HEK293 (cell line): Measurements from ENCODE around the gene MCOLN1.

Source experiments
- CTCF ChIA-PET: fragments of 350-600 bp; formaldehyde crosslinking; extraction: SDS; loops from one replicate; lab custom pipeline; 2021; ENCODE audit warnings: antibody characterized with exemption; lab: Yijun Ruan, JAX
- POLR2A ChIA-PET: fragments of 300-600 bp; formaldehyde crosslinking; extraction: SDS; loops from one replicate; lab custom pipeline; 2020; ENCODE audit warnings: antibody characterized with exemption, inconsistent platforms; lab: Yijun Ruan, JAX
- H3K27ac ChIP-seq: fragments of 200-500 bp; sonication (Bioruptor generic); 2 replicates; pipeline ENCODE4 v1.5.1; 2014; ENCODE audit warnings: low read depth, low read length, control low read depth, inconsistent platforms; ENCODE audit errors: extremely low read depth
- H3K36me3 ChIP-seq, 2 experiments: fragments of 200-500 bp in 1 of 2; sonication (Bioruptor generic) in 1 of 2; 1 replicate in 1 of 2; 2 replicates in 1 of 2; pipeline ENCODE4 v1.5.1; 2014 to 2017; ENCODE audit warnings: inconsistent platforms in 2 of 2, low read length in 2 of 2; ENCODE audit not compliant: control insufficient read depth in 2 of 2, insufficient read depth in 1 of 2
- H3K4me1 ChIP-seq: fragments of 200-500 bp; sonication (Bioruptor generic); 2 replicates; pipeline ENCODE4 v1.5.1; 2014; ENCODE audit warnings: mild to moderate bottlenecking, low read length, inconsistent platforms; ENCODE audit not compliant: control insufficient read depth, insufficient read depth
- H3K4me3 ChIP-seq: 2 replicates; pipeline ENCODE4 v1.5.1; 2011; ENCODE audit warnings: low read depth, mild to moderate bottlenecking, control low read depth, low read length, moderate library complexity
- H3K9me3 ChIP-seq: fragments of 200-500 bp; sonication (Bioruptor generic); 2 replicates; pipeline ENCODE4 v1.5.1; 2014; ENCODE audit warnings: low read depth, low read length, inconsistent platforms; ENCODE audit not compliant: control insufficient read depth, insufficient read depth
- BCL11A ChIP-seq: fragments of 450-650 bp; formaldehyde crosslinking; IDR thresholded peaks from 2 replicates; pipeline ENCODE4 v1.5.1; 2016; ENCODE audit warnings: low read depth, missing biosample characterization, missing genetic modification characterization
- KLF10 ChIP-seq: fragments of 450-650 bp; IDR thresholded peaks from 2 replicates; pipeline ENCODE4 v1.5.1; 2018; ENCODE audit warnings: missing biosample characterization, mild to moderate bottlenecking, missing genetic modification characterization
- OSR2 ChIP-seq: fragments of 450-650 bp; formaldehyde crosslinking; IDR thresholded peaks from 2 replicates; pipeline ENCODE4 v1.5.1; 2016; ENCODE audit warnings: missing biosample characterization, missing genetic modification characterization
- SP7 ChIP-seq: fragments of 450-650 bp; formaldehyde crosslinking; IDR thresholded peaks from 2 replicates; pipeline ENCODE4 v1.5.1; 2016; ENCODE audit warnings: missing biosample characterization, missing genetic modification characterization
- ZBTB17 ChIP-seq: fragments of 450-650 bp; formaldehyde crosslinking; IDR thresholded peaks from 2 replicates; pipeline ENCODE4 v1.5.1; 2016; ENCODE audit warnings: missing biosample characterization, missing genetic modification characterization
- ZBTB26 ChIP-seq: fragments of 450-650 bp; formaldehyde crosslinking; optimal IDR thresholded peaks from 2 replicates; pipeline ENCODE3; 2016; ENCODE audit warnings: missing biosample characterization, mild to moderate bottlenecking, missing genetic modification characterization
- ZBTB49 ChIP-seq: fragments of 450-650 bp; formaldehyde crosslinking; IDR thresholded peaks from 2 replicates; pipeline ENCODE4 v1.5.1; 2016; ENCODE audit warnings: missing biosample characterization, missing genetic modification characterization, low read depth
- ZNF114 ChIP-seq: fragments of 450-650 bp; formaldehyde crosslinking; IDR thresholded peaks from 2 replicates; pipeline ENCODE4 v1.5.0; 2017; ENCODE audit warnings: missing biosample characterization, missing genetic modification characterization
- ZNF133 ChIP-seq: fragments of 450-650 bp; formaldehyde crosslinking; IDR thresholded peaks from 2 replicates; pipeline ENCODE4 v1.5.1; 2016; ENCODE audit warnings: missing biosample characterization, missing genetic modification characterization
- ZNF138 ChIP-seq: fragments of 450-650 bp; formaldehyde crosslinking; IDR thresholded peaks from 2 replicates; pipeline ENCODE4 v1.5.1; 2016; ENCODE audit warnings: missing biosample characterization, missing genetic modification characterization, borderline replicate concordance
- ZNF140 ChIP-seq: fragments of 450-650 bp; formaldehyde crosslinking; IDR thresholded peaks from 2 replicates; pipeline ENCODE4 v1.5.1; 2016; ENCODE audit warnings: missing biosample characterization, missing genetic modification characterization
- ZNF16 ChIP-seq: fragments of 450-650 bp; formaldehyde crosslinking; IDR thresholded peaks from 2 replicates; pipeline ENCODE4 v1.5.1; 2016; ENCODE audit warnings: low read depth, missing biosample characterization, missing genetic modification characterization
- ZNF23 ChIP-seq: fragments of 450-650 bp; formaldehyde crosslinking; IDR thresholded peaks from 2 replicates; pipeline ENCODE4 v1.5.1; 2016; ENCODE audit warnings: missing biosample characterization, missing genetic modification characterization, borderline replicate concordance
- ZNF24 ChIP-seq: fragments of 450-650 bp; formaldehyde crosslinking; IDR thresholded peaks from 2 replicates; pipeline ENCODE4 v1.5.1; 2016; ENCODE audit warnings: missing biosample characterization, missing genetic modification characterization
- ZNF26 ChIP-seq: fragments of 450-650 bp; formaldehyde crosslinking; IDR thresholded peaks from 2 replicates; pipeline ENCODE4 v1.5.1; 2016; ENCODE audit warnings: missing biosample characterization, missing genetic modification characterization
- ZNF341 ChIP-seq: fragments of 450-650 bp; formaldehyde crosslinking; IDR thresholded peaks from 2 replicates; pipeline ENCODE4; 2016; ENCODE audit warnings: low read depth, missing biosample characterization, missing genetic modification characterization
- ZNF654 ChIP-seq: fragments of 450-650 bp; formaldehyde crosslinking; IDR thresholded peaks from 2 replicates; pipeline ENCODE4 v1.5.1; 2016; ENCODE audit warnings: low read depth, missing biosample characterization, missing genetic modification characterization
- ZNF76 ChIP-seq: fragments of 450-650 bp; formaldehyde crosslinking; IDR thresholded peaks from 2 replicates; pipeline ENCODE4; 2016; ENCODE audit warnings: low read depth, missing biosample characterization, missing genetic modification characterization, borderline replicate concordance
- TF ChIP-seq, protein P1 (sequence below): fragments of 450-650 bp; formaldehyde crosslinking; IDR thresholded peaks from 2 replicates; pipeline ENCODE4 v1.5.1; 2016; ENCODE audit warnings: missing biosample characterization, missing genetic modification characterization
- TF ChIP-seq, protein P2 (sequence below): fragments of 450-650 bp; formaldehyde crosslinking; IDR thresholded peaks from 2 replicates; pipeline ENCODE4 v1.5.1; 2016; ENCODE audit warnings: missing biosample characterization, missing genetic modification characterization

The MCOLN1 gene

GRCh38 chr19:7560255-7560654, 37.8 kb downstream of the MCOLN1 start:
- H3K9me3 ChIP-seq, result no peaks in the 10 kb centered on the region
- no peak overlapping the region for H3K27ac ChIP-seq
- TF ChIP-seq, protein P1, sequence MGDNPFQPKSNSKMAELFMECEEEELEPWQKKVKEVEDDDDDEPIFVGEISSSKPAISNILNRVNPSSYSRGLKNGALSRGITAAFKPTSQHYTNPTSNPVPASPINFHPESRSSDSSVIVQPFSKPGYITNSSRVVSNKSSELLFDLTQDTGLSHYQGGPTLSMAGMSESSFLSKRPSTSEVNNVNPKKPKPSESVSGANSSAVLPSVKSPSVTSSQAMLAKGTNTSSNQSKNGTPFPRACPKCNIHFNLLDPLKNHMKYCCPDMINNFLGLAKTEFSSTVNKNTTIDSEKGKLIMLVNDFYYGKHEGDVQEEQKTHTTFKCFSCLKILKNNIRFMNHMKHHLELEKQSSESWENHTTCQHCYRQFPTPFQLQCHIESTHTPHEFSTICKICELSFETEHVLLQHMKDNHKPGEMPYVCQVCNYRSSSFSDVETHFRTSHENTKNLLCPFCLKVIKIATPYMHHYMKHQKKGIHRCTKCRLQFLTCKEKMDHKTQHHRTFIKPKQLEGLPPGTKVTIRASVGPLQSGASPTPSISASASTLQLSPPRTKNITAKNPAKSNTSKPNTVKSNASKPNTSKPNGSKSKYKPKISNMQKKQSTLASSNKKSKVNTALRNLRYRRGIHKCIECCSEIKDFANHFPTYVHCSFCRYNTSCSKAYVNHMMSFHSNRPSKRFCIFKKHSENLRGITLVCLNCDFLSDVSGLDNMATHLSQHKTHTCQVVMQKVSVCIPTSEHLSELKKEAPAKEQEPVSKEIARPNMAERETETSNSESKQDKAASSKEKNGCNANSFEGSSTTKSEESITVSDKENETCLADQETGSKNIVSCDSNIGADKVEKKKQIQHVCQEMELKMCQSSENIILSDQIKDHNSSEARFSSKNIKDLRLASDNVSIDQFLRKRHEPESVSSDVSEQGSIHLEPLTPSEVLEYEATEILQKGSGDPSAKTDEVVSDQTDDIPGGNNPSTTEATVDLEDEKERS, result peak; percentile 85
- TF ChIP-seq ZBTB17 (tag by site-specific recombination), result peak; percentile 49; the same call in 1 of the 2 replicates
- TF ChIP-seq ZNF138, result no peak
- peak; percentile 94 for TF ChIP-seq ZNF23 (tag by site-specific recombination)
- TF ChIP-seq, all 188 proteins: peak for 3
- H3K36me3 ChIP-seq, result peaks cover 0 to 23% of the 10 kb centered on the region in 2 experiments; a peak in 2 of 3 replicates
- no peaks in the 10 kb centered on the region for H3K4me1 ChIP-seq
- ChIA-PET CTCF (interaction anchor here (0.6 to 2.1 kb wide), 2 partner anchors 8 to 1839 kb away, joined by 6 read pairs; no protein-coding TSS in a partner anchor), POLR2A (interaction anchor here (0.5 kb wide), 1 partner anchor 100 kb away, joined by 3 read pairs; no protein-coding TSS in a partner anchor)
- no peak overlapping the region for H3K4me3 ChIP-seq

- no peaks in the 10 kb centered on the region for H3K4me1 ChIP-seq
- CTCF ChIA-PET, result no interaction called here
- no peak overlapping the region for H3K27ac ChIP-seq
- TF ChIP-seq ZNF16 (tag by site-specific recombination) (no peak), ZNF133 (tag by site-specific recombination) (no peak), ZBTB26 (no peak), ZNF24 (tag by site-specific recombination) (no peak), OSR2 (tag by site-specific recombination) (no peak), ZNF654 (tag by site-specific recombination) (no peak), ZNF114 (no peak), BCL11A (no peak), KLF10 (tag by site-specific recombination) (no peak), ZBTB49 (tag by site-specific recombination) (no peak), ZNF76 (tag by site-specific recombination) (no peak), ZNF341 (no peak), ZNF26 (tag by site-specific recombination) (no peak), SP7 (tag by site-specific recombination) (no peak), ZNF140 (tag by site-specific recombination) (no peak)
- TF ChIP-seq, protein P2, sequence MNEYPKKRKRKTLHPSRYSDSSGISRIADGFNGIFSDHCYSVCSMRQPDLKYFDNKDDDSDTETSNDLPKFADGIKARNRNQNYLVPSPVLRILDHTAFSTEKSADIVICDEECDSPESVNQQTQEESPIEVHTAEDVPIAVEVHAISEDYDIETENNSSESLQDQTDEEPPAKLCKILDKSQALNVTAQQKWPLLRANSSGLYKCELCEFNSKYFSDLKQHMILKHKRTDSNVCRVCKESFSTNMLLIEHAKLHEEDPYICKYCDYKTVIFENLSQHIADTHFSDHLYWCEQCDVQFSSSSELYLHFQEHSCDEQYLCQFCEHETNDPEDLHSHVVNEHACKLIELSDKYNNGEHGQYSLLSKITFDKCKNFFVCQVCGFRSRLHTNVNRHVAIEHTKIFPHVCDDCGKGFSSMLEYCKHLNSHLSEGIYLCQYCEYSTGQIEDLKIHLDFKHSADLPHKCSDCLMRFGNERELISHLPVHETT (tag by site-specific recombination), result no peak
- TF ChIP-seq, all 188 proteins: peak for 0
- POLR2A ChIA-PET, result no interaction called here
- no peak overlapping the region for H3K4me3 ChIP-seq
- no peaks in the 10 kb centered on the region for H3K9me3 ChIP-seq
- peaks cover 0 to 23% of the 10 kb centered on the region in 2 experiments; a peak in 2 of 3 replicates for H3K36me3 ChIP-seq
These were observed 38.9 kb downstream of the MCOLN1 start for GRCh38 chr19:7561325-7561724.
